Uterus (tissue), 2 donors: ENCODE data around the gene RBFOX2.

ENCODE experiments used
- POLR2A ChIP-seq, 2 donors: fragments of 450-650 bp; IDR thresholded peaks; one replicate each; pipeline ENCODE4 v1.6.1; 2016; ENCODE audit warnings: antibody characterized with exemption in 2 of 2, mild to moderate bottlenecking in 1 of 2, moderate library complexity in 1 of 2
- TF ChIP-seq, protein P1 (sequence below), 4 experiments: fragments of 200-600 bp in 2 of 4; fragments of 450-650 bp in 2 of 4; sonication (generic) in 2 of 4; IDR thresholded peaks; one replicate each; pipeline ENCODE4 v1.5.1; 2016 to 2019; ENCODE audit warnings: antibody characterized with exemption in 4 of 4, mild to moderate bottlenecking in 2 of 4, moderate library complexity in 1 of 4

DNA sequence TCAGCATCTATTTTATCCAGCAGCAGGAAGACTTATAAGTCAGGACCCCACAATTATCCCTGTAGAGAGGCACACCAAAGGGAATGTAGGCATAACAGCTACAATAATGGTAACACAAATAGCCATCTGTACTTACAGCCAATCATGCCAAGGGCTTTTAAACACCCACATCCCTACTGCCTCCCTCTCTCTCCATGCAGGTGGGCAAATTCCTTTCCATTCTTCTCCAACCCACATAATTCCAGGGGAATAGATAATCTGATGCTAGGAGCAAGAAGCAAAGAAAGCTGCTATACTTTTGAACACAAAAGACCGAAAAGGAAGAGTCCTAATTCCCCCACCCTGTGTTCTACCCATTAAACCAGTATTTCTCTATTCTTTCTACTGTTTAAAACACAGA lies 46.7 kb downstream of the RBFOX2 start:
- TF ChIP-seq, protein P1, sequence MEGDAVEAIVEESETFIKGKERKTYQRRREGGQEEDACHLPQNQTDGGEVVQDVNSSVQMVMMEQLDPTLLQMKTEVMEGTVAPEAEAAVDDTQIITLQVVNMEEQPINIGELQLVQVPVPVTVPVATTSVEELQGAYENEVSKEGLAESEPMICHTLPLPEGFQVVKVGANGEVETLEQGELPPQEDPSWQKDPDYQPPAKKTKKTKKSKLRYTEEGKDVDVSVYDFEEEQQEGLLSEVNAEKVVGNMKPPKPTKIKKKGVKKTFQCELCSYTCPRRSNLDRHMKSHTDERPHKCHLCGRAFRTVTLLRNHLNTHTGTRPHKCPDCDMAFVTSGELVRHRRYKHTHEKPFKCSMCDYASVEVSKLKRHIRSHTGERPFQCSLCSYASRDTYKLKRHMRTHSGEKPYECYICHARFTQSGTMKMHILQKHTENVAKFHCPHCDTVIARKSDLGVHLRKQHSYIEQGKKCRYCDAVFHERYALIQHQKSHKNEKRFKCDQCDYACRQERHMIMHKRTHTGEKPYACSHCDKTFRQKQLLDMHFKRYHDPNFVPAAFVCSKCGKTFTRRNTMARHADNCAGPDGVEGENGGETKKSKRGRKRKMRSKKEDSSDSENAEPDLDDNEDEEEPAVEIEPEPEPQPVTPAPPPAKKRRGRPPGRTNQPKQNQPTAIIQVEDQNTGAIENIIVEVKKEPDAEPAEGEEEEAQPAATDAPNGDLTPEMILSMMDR (IDR thresholded peaks at IDR 0.05) = no peak
- no peak for TF ChIP-seq POLR2A (IDR thresholded peaks at IDR 0.05)
